GM19468 (cell line): ENCODE measurements around the gene EPS15.
"Not testable (repeated sequence)": the region's sequence is repeated elsewhere in the genome, so short reads cannot be mapped to it uniquely, and the experiment has no call there.

Experiments used
- ATAC-seq: cut with Tn5 transposase; IDR thresholded peaks from one replicate; pipeline ENCODE4 v1.9.1; 2021; ENCODE audit warnings: mild to moderate bottlenecking, moderate library complexity, moderate number of reproducible peaks; ENCODE audit not compliant: unreplicated experiment; ENCODE audit errors: extremely low read depth

The EPS15 gene

DNA sequence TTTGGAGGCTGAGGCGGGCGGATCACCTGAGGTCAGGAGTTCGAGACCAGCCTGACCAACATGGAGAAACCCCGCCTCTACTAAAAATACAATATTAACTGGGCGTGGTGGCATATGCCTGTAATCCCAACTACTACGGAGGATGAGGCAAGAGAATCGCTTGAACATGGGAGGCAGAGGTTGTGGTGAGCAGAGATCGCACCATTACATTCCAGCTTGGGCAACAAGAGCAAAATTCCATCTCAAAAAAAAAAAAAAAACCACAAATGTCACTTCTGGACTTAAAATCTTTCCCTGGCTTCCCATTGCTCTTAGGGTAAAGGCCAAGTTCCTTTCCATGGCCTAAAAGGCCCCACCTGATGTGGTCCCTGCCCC, 194.1 kb downstream of the EPS15 start:
- ATAC-seq: not testable (repeated sequence)

DNA sequence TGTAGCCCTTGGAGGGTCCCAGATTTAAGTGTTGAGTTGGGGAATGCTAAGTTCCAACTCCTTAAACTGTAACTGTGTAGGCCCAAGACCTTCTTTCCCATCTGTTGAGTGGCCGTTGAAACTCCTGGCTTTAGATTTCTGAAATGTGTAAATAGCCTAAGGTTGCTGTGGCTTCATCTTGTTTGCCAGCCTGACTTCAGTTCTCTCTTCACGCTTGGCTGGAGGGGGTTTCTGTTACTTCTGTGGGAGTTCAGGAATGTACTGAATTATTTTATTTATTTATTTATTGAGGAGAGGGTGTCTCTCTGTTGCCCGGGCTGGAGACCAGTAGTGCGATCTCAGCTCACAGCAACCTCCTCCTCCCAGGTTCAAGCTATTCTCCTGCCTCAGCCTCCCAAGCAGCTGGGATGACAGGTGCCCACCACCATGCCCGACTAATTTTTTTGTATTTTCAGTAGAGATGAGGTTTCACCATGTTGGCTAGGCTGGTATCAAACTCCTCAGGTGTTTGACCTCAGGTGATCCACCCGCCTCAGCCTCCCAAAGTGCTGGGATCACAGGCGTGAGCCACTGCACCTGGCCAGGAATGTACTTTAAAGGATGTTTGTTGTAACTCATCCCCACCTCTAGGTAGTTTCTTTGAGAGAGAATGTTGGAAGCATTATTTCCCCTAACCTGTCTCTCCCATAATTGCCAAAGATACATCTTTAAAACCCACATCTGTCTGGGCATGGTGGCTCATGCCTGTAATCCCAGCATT, 194.6 kb downstream of the EPS15 start:
- ATAC-seq: no peak

DNA sequence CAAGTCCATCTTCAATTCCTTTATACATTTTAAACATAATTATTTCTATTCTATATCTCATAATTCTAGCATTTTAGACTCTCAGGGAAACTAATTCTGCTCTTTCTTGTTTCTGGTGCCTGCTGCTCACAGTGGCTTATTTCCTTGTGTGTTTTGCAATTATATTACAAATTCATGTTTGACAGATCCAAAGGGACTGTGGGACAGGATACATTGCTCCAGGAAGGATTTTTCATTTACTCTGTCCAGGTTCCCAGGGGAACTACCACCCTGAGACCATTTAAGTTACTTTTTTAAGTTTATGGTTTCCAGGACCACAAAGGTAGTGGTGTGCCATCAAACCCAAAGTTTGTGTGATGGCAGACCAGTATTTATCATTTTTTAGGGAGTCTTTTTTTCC, 195.3 kb downstream of the EPS15 start:
- ATAC-seq: no peak

DNA sequence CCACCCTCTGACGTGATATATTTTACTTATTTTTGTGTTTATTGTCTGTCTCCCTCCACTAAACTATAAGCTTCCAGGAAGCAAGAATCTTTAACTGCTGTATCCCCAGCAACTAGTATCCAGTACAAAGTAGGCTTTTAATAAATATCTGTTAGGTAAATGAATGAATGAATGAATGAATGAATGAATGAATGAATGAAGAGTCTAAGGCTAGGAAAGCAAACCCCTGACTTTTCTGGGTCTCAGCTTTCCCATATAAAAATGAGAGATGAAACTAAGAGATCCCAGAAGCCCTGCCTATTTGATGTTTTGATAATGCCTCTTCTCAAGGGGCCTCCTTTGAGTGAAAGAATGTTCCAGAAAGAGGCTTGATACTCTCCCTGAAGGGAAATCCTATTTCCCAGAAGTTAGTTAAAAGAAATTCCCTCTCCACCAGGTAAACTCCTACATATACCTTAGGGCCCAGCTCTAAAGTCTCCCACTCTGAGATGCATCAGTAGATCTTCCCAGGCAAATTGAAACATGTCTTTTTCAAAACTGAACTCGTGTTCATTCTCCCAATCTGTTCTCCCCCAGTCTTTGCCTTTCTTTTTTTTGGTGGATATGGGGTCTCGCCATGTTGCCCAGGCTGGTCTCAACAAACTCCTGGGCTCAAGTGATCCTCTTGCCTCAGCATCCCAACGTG, 196.5 kb downstream of the EPS15 start:
- no peak for ATAC-seq

DNA sequence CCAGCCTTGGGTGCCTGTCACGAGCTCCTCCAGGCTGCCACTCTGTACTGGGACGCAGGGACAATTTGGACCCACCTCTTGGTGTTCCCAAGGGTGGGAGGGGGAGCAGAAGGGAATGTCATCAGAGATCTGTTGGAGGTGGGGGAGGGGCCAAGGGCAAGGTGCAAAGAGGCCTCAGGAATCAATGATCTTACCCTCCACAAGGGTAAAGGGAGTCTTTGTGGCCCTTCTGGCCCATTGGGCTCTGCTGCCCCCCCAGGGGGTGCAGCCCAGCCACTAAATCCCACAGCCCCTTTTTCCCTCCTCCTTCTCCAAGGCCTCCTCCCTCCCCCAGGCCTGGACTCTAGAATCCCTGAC, 197.2 kb downstream of the EPS15 start:
- ATAC-seq: no peak

DNA sequence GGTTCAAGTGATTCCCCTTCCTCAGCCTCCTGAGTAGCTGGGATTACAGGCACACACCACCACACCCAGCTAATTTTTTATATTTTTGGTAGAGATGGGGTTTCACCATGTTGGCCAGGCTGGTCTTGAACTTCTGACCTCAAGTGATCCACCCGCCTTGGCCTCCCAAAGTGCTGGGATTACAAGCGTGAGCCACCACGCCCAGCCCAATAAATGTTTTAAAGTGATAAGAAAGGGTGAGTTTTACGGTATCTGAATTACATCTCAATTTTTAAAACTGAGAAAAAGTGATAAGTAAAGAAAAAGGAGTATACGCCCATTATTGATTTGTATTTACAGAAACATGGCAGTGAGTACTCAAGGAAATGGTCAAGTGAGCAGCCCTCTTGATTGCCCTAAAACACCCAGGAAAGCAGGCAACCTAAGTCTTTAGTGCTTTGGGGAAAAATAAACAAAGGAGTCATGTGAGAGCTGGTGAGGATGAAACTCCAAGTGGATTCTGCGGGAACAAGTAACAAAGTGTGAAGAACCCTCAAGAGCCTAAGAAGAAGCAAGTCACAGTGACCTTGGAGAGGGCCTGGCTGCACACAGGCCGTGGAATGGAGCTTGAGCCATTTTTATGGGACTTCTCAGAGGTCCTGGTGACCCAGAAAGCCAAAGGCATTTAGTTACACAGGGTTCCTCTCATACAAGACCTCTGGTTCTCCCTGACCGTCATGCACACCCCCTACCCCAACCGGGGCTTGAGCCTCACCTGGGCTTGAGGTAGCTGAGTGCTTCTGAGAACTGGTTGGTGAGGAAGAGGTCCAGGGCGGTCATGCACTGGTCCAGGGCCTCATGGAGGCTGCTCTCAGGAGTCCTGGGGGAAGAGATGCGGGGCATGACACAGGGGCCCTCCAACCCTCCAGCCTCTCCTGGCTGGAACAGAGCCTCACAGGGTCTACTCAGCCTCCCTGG, 197.8 kb downstream of the EPS15 start:
- no peak for ATAC-seq

DNA sequence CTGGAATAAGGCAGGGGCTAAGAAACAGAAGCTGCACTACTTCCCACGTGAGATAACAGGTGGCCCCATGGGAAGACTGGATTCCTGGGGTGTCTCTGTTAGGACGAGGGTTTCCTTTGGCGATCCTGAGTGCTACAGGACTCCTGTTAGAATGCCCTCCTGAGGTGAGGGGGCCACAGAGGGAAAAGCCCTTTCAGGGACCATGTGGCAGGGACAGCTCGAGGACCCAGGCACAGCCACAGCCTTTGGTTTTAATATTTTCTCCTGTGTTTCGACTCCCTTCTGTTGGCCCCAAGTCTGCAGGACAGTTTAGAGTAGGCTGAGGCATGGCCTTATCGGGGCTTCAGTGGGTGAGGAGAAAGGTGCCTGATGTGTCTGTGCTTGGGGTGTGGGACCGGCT, 201.3 kb downstream of the EPS15 start:
- ATAC-seq: no peak

DNA sequence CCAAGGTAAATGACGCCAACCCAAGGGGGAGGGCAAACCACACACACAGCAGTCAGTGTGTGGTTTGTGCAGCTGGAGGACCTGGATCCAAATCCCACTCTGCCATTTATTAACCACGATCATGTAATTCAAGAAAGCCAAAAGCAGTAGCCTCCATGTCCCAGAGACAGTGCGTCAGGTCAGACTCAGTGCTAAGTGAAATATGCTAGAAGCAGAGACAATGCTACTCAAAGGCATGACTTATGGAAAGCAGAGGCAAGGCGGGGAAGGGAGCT, 202.3 kb downstream of the EPS15 start:
- no peak for ATAC-seq

DNA sequence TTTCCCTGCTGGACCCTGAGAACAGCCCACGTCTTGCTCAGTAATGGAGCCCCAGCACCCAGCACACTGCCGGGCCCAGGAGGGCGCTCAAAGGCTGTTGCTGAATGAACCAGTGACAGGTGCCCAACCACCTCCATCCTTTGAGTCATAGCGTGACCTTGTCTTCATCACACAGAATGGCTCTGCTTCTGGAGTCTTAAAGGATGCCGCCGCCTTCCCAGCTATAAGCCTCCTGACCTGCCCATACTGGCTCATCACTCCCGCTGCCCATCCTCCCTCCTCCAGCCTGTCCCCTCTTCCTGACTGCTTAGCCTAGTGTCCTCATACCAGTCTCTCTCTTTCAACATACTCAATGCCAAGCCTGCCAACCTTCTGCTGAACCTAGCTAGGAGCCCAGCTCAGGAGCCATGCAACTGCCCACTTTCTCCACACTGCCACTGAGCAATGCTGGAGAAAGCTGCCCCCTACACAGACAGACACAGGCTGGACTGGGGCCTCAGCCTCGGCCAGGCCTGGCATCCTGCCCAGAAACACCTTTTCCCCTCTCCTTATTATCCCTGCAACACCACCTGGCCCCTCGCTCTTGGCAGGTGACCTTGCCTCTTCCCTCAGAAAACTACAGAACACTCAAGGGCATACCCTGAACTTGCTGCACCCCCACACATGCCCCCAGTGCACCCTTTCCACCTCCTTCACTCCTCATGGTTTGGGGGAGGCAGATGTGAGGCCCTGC, 202.8 kb downstream of the EPS15 start:
- ATAC-seq: no peak

DNA sequence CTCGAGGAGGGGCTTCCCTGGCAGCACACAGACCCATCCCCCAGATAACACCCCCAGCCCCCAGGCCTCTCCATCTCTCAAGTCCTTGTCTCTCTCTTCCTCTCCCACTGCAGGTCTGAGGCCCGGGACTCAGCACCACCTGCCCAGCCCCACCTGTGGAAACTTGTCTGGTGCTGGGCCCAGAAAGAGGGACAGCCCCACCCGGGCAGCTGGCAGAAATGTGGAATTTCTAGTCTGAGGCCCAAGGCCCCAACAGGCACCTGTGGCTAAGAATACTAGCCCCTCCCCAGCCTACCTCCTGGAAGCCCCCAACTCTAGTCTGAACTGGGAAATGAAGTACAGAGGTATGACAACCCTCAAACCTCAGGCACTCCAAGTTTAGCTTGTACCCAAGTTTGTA, 204.1 kb downstream of the EPS15 start:
- no peak for ATAC-seq

DNA sequence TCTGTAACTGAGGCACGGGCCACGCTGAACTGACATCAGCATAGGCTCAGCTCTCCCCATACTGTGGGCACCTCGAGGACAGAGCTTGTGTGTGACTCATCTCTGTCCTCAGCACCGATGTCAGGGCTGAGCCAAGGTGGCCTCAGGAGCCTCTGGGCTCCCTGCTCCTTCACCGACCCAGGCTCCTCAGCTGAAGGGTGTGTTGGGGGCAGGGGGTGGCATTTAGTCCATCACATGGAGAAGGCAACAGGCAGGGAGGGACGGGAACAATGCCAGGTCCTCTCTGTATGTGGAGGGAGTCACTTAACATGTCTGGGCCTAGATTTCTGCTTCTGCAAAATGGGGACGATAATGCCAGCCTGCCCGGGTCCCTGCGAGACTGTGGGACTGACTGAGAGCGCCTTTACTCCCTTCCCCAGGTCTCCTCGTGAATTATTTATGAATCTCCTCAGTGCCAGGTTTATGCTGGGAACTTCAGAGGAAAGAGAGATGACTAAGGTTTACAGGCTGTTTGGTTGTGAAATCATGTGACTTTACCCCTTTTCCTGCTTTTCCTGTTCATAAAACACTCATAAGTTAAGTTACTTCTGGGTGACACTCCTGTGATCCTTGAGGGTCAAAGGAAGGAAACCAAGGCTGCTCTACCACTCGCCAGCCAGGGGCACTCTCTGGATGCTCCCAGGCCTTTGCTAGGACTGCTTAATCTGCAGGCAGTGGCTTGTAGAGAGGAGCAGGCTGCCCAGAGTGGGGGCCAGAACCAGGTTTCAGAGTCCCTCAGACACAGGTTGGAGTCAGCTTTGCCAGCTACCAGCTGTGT, 204.9 kb downstream of the EPS15 start:
- ATAC-seq: no peak

DNA sequence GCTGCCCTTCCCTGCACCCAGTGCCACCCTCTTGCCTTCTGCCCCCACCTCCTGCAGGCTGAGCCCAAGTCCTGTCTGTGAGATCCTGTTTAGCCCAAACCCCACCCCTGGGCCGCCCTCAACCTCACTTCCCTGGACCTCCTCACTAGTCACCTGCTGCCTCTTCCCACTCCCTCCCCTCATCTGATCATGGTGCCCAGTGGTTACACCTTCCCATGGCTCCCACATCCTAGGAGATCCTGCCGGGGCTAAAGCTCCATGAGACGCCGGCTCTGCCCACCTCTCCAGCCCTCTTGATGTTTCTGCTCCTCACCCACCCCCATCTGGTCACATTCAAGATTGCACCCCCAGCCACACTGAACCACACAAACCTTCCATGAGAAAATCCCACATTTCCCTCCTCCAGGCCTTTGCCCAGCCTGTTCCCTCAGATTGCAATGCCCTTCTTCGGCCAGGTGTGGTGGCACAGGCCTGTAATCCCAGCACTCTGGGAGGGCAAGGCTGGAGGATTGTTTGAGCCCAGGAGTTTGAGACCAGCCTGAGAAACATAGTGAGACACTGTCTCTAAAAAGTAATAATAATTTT, 205.7 kb downstream of the EPS15 start:
- ATAC-seq: no peak

DNA sequence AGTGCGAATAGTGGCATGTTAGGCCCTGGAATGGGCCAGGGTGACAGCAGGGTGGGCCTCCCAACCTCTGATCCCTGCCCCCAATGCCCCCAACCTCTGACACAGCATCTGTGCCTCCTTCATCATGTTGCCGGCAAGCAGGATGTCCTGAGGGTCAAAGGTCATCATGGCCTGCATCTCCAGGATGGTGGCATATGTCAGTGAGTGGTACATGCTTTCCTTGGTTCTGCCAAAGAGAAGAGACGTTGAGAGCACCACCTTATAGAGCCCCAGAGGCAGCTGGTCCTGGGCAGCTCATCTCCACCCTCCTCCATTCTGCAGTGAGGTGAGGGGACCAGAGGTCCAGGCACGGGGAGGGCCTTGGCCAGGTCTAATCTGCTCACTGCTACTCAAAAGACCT, 206.3 kb downstream of the EPS15 start:
- no peak for ATAC-seq

DNA sequence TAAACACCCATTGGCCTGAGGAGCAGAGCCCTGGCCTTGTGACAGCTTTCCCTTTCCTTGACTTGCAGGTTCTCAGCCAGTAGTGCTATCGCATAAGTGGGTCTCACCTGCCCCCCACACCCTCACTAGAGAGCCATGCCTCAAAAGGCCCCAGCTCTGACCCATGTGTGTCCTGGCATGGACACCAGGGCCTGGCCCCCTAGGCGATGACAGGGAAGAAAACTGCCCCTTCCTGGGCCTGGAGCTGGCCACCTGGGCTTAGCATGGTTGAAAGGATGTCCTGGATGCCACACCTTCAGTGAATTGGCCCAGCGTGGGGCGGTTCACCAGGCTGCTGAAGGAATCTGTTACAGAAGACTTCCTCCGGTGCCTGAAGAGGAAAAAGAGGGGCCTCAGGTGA, 207.2 kb downstream of the EPS15 start:
- ATAC-seq: no peak

DNA sequence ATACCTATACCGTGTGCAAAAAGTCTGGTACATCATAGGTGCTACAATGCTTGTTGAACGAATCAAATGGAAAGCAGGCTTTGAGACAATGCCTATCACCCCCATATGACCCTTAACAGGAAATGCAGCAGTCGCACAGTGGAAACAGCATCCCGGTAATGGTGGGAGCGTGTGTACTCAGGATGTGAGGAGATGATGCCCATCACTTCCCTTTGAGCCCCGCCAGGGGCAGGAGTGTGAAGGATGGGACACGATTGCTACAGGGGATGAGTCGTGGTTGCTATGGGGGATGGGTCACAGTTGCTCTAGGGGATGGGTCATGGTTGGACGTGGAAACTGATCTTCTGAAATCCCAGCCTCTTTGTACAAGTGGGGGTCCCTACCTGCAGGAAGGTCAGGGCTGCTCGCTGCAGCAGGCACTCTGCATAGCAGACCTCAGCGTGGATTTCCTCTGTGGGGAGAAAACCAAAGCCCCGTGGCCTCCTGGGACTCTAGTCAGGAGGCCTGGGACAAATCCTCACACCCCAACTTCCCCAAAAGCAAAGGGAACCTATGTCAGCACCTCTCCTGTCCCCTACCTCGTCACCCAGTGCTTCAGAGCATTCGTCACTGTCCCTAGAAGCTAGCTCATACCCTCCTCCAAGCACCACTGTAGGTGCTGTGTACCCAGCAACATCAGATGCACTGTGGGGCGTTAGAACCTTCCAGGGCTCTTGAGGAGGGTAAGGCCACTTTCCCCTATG, 208.0 kb downstream of the EPS15 start:
- ATAC-seq: no peak

DNA sequence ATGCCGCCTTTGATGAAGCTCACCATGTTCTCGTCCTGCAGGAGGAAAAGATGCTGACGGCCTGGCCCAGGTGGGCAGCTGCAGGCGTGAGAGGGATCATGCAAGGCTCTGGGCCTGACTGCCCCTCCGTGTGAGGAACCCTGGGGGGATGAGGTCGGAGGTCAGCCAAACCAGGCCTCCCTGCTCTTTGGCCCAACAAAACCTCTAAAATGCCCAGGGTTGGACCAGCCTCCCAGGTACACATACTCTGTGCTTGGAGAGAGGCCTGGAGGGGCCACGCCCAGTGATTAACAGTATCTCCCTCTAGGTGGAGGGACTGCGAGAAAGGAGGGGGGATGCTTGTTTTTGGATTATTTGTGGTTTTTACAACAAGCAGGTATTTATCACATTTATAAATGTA, 209.8 kb downstream of the EPS15 start:
- no peak for ATAC-seq

DNA sequence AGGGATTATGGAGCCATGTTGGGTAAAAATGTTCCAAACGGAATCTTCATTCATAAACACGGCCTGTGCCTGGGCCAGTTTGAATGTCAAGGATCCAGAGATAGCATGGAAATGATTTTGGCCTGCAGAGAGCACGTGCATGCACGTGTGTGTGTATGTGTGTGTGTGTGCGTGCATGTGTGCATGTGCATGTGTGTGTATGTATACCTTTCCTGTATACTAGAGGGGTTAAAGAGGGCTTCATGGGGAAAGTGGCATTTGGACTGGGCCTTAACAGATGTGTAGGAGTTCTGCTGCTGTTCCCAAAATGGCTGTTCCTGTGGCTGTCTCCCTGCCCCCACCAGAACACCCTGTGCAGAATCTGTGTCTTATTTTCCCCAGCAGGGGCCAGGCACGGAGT, 210.4 kb downstream of the EPS15 start:
- ATAC-seq: no peak

DNA sequence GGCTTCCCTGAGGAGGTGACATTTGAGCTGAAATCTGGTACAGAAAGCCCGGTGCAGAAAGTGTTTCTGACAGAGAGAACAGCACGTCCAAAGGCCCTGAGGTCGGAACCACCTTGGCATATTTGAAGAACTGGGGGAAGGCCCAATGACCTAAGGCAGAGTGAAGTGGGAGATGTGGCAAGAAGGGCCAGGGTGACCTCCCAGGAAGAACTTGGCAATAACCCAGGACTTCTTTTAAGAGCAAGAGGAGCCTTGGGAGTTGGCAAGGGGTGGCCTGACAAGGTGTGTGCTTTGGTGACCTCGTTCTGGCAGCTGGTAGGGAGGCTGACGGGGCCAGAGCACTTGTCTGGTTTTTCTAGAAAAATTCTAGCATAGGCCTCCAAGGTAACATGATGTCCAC, 212.1 kb downstream of the EPS15 start:
- ATAC-seq: no peak

DNA sequence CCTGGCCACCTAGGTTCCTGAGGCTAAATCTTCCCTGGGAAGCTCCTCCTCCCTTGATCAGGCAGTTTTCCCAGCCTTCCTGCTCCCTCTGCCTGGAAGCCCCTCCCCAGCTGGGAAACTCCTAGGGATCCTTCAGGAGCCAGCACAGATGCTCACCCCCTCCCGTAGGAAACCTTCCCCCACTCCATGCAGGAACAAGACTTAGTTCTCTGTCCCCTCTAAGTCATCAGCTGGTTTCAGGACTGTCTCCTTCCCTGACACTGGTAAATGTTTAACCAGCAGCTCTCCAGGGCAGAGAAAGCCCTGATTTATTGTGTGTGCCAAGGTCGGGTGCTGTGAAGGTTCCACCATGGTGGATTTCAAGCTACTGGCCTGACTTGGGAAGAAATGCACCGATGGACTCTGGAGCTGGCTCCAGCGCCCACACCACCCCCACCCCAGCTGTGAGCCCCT, 213.7 kb downstream of the EPS15 start:
- ATAC-seq: no peak
